Glomerular endothelial cell (primary cell): Measurements from ENCODE around the gene RBM10. TPM values are rescaled to one million over a fixed set of nuclear protein-coding genes. Genes with fewer than 3 reads are reported as not detected.

Source experiments
- DNase-seq: peaks from one replicate; pipeline ENCODE4 v3.0.0-alpha.2; 2011; ENCODE audit warnings: low read depth, low spot score; ENCODE audit errors: extremely low read depth
- total RNA-seq: library from RNA; depleted of rRNA; stranded (reverse); fragments of >200 nt; gene quantifications from 2 replicates; pipeline ENCODE4 v1.2.3, GENCODE V29; 2015

RBM10 gene
- total RNA-seq, 1 donor from 2014 or later: 44.2 TPM

DNA sequence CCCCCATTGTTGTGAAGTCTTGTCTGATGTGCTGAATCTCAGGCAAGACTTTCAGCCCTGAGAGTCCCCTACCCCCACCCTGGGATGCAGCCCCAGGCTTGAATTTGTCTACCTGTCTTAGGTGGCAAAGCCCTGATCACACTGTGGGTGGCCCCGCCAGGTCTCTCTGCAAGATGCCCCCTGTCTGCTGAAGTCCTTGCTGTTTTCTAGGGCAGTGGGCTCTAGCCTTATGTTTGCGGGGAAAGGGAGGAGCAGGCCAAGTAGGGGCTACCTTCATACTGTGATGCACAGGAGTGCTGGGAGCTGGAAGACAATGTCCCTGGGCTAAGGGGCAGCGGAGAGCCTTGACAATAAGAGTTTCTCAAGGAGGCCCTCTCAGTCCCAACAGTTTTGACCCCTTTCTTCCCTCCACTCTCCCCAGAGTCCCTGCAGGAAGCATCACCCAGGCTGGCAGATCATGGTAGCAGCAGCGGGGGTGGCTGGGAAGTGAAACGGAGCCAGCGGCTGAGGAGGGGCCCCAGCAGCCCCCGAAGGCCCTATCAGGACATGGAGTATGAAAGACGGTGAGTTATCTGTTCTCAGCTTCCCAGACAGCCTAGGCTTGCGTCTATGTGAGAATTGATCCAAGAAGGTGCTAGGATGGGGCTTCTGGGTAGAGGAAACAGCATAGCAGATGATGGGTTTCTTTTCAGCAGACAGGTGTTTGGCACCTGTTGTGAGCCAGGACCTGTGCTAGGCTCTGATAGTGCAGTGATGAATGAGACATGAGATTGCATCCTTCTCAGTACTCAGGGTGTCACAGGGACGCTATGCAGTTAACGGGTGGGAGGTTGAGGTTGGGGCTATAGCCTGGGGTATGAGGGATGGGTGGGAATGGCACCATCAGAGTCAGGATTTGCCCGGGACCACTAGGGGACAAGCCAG, 2.2 kb downstream of the RBM10 start:
- DNase-seq: no peak

DNA sequence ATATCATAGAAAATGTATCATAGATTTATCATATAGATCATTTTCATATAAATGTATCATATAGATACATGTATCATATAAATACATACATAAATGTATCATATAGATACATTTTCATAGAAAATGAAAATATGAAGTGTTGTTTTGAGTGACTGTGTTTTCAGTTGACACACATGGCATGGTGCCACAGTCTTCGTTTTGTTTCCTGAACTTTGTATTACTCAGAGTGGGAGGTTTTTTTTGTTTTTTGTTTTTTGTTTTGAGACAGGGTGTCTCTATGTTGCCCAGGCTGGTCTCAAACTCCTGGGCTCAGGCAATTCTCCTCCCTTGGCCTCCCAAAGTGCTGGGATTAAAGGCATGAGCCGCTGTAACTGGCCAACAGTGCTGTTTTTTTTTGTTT, 3.9 kb downstream of the RBM10 start:
- no peak for DNase-seq

DNA sequence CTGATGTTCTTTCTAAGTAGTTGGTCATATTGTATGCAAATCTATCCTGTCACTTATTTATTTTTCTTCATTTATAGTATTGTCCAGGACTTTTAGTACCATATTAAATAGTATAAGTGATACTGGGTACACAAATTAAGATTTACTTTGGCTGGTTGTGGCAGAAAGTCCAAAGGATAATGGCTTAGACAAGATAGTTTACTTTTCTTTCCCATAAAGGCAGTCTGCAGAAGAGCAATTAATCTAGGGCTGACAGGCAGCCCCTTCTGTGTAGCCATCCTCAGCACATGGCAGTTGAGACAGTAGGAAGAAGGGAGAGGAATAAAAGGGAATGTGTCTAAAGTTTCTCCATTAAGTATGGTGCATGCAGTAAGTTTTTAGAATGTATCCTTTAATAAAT, 6.4 kb downstream of the RBM10 start:
- DNase-seq: no peak

DNA sequence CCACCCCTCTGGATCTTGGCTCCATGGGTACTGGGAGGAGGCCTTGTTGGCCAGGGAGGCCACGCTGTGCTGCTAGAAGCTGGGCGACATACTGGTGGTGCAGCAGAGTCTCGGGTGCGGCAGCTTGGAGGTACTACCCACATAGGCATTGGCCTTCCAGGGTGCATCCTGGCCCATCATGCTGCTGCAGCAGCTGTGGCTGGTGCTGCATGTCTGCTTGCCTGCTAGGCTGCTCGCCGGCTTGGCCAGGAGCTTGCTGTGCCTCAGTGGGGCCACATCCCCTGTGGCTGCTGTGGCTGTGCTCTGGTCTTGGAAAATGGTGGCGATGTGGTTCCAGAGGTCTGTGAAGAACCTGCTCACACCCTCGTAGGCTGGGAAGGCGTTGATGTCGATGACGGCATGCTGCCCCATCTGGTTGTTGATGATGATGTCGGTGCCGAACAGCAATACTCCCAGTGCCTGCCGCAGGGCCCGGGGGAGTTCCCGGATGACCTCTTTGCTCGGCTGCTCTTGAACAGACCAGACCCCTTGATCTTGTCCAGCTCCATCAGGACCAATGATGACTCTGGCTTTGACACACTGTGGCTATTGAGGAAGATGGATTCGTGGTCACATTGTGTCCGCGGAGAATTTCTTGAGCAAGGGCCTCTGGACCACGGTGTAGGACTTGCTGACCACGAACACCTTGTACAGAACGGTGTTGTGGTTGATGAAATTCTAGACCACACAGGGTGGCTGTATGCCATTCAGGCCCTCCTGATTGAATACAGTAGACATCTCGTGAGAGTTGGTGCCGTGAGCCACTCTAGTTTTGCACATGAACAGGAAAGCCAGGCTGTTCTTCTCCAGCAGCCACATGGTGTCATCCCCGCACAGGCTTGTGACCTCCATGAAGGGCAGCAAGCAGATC, 11.8 kb downstream of the RBM10 start:
- no peak for DNase-seq

DNA sequence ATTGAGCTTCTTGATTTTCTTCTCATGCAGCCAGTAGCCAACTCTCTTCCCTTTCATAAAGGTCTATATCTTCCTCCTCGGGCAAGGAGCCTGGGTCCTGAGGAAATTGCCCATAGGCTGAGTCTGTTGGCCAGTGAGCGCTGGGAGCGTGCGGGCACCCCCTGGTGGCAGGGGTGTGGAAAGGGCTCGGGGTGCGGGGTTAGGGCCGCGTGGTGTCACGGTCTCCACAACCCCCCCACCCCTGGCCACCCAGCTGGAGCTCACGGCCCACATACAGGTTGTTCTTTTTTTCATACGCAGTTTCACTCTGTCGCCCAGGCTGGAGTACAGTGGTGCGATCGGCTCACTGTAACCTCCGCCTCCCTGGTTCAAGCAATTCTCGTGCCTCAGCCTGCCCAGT, 13.1 kb downstream of the RBM10 start:
- no peak for DNase-seq

DNA sequence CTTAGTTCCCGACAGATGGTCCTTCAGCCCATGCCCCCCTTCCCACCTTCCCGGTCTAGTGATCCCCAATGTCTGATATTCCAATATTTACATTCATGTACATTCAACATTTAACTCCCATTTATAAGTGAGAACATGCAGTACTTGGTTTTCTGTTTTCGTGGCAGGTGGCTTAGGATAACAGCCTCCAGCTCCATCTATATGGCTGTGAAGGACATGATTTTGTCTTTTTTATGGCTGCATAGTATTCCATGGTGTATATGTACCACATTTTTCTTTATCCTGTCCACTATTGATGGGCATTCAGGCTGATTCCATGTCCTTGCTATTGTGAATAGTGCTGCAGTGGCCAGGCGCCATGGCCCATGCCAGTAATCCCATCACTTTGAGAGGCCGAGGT, 13.8 kb downstream of the RBM10 start:
- no peak for DNase-seq

DNA sequence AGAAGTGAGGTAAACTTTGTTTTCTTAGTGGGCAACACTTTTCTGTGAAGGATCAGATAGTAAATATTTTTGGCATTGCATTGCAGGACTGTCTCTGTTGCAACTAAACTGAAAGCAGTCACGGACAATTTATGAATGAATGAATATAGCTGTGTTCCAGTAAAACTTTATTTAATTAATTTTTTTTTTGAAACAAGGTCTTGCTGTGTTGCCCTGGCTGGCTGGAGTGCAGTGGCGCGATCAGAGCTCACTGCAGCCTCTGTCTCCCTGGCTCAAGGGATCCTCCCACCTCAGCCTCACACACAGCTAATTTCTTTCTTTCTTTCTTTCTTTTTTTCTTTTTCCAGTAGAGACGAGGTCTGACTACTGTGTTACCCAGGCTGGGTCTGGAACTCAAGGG, 15.8 kb downstream of the RBM10 start:
- DNase-seq: no peak

DNA sequence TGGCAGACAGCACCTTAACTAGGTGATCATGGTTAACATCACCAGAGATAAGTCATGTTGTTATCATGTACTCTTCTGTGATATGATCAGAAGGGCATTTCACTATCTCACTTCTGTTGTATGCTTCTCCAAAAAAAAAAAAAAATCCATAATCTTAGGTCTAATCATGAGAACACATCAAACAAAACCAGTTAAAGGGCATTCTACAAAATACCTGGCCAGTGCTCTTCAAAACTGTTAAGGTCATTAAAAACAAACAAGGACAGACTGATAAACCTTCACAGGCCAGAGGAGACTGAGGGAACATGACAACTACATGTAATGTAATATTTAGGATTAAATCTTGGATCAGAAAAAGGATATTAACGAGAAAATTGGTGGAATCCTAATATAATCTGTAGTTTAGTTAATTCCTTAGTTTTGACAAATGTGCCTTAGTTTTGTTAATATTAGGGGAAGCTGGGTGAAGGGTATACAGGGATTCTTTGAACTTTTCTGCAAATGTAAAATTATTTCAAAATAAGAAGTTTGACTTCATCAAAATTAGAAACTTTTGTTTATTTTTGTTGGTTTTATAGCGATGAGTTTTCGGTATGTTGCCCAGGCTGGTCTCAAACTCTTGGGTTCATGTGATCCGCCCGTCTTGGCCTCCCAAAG, 18.0 kb downstream of the RBM10 start:
- no peak for DNase-seq

DNA sequence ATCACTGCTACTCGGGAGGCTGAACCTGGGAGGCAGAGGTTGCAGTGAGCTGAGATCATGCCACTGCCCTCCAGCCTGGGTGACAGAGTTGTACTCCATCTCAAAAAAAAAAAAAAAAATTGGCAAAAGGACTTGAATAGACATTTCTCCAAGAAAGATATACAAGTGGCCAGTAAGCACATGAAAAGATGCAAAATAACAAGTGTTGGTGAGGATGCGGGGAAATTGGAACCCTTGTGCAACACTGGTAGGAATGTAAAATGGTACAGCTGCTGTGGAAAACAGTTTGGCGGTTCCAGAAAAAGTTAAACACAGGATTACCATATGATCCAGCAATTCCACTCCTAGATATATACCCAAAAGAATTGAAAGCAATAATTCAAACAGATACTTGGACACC, 19.4 kb downstream of the RBM10 start:
- DNase-seq: no peak

DNA sequence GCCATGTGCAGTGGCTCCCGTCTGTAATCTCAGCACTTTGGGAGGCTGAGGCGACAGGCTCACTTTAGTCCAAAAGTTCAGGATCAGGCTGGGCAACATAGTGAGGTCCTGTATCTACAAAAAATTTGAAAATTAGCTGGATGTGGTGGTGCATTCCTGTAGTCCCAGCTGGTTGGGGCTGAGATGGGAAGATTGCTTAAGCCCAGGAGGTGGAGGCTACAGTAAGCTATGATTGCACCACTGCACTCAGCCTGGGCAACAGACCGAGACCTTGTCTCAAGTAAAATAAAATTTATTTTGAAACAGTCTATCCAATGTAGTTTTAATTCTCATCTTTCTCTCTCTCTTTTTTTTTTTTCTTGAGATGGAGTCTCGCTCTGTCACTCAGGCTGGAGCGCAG, 21.1 kb downstream of the RBM10 start:
- DNase-seq: no peak

DNA sequence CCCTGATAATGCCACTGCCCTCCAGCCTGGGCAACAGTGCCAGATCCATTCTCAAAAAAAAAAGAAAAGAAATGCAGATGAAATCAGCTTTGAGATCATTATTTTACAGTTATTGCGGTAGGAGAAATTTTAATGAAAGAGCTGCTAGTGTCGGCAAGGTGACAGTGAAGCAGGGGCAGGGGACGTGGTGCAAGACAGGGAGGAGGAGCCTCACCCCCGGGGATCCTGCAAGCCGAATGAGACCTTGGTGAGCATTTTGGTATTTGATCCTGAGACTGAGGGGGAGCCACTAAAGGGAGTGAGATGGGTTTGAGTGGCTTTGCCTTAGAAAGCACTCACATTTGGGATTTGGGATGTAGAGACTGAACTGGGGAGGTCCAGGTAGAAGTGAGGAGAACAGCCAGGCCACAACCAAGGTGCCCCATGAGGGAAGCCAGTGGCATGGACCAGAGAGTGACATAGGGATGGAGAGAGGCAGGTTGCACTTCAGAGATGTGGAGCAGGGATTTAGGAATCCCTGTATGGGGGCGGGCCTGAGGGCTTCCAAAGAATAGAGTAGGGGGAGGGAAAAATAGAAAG, 23.6 kb downstream of the RBM10 start:
- DNase-seq: no peak

DNA sequence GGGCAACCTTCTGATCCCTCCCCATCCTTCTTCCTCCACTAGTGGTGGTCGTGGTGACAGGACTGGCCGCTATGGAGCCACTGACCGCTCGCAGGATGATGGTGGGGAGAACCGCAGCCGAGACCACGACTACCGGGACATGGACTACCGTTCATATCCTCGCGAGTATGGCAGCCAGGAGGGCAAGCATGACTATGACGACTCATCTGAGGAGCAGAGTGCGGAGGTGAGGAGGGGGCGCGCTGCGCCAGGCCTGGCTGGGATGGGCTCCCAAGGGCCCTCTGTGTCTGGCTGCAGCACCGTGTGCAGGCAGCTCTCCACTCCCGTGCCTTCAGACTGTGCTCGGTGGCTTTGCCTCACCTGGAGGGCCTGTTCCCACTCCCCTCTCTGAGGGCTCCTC, 24.3 kb downstream of the RBM10 start:
- DNase-seq: no peak

DNA sequence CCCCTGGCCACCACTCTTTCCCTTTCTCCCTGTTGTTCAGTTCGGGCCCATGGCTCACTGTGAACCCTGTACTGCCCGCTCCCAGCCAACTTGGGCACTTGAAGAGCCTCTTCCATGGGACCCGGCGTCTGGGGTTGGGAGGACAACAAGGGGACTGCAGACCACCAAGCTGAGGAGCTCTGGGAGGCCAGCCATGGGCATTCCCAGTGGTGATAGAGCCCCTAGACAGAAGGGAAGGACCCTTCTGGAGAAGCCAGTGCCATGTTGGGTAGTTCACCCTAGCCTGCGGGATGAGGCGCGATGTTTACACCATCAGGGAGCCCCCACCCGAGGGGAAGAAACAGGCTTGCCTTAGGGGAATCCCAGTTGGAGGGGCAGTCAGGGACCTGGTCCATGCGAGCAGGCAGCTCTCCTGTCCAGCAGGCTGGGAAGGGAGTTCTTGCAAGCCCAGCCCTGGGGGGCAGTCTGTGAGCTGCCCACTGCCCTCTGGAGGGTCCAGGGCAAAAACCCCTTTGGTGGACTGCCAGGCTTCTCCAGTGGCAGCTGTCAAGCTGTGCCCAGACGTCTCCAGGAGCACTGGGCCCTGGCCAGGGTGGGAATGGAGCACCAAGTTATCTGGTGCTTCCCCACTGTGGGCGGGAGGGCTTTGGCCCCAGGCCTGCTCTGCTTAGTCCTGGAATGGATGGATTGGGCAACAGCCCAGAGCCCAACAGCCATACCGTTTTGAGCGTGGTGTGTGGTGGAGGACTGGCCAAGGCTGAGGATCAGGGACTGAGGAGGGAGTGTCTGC, 24.9 kb downstream of the RBM10 start:
- no peak for DNase-seq

DNA sequence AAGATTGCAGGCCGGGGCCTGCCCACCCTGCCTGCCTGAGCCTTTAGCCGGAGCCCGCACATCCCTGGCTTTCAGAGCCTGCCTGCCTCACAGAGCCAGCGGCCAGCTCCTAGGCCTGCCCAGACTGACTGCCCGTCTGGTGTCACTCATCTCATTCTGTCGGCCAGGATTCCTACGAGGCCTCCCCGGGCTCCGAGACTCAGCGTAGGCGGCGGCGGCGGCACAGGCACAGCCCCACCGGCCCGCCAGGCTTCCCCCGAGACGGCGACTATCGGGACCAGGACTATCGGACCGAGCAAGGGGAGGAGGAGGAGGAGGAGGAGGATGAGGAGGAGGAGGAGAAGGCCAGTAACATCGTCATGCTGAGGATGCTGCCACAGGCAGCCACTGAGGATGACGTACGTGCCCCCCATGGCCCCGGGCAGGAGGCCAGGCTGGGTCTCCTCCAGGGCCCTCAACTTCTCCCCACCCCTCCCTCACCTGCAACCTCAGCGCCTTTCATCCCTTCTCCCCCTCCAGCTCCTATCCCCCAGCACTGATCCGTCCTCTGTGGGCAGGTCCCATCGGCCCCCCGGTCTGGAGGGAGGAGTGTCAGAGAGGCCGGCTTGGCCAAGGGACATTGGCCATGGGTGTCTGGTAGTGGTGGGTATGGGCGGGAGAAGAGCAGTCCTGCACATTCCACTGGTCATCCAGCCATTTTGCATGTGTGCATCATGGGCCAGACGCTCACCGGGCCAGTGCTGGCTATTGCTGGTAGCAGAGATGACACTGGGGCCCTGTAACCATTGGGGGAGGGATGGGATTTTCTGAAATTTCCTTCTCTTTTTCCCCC, 26.1 kb downstream of the RBM10 start:
- no peak for DNase-seq

DNA sequence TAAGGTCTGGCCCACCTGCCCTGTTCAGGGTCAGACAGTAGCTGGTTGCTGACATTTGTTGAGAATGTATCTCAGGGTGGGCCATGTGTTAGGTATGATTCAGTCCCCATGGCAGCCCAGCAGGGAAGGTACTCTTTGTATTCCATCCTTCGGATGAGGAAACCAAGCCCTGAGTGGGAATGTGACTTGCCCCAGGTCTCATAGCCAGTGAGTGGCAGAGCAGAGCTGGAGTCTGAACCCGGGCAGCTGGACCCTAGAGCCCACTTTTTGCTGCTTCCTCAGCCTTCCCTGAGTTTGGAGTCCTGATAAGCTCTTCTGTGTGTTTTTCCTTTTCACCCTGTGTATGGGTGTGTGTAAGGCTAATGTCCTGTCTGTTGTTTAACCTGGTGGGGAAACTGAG, 27.0 kb downstream of the RBM10 start:
- no peak for DNase-seq

DNA sequence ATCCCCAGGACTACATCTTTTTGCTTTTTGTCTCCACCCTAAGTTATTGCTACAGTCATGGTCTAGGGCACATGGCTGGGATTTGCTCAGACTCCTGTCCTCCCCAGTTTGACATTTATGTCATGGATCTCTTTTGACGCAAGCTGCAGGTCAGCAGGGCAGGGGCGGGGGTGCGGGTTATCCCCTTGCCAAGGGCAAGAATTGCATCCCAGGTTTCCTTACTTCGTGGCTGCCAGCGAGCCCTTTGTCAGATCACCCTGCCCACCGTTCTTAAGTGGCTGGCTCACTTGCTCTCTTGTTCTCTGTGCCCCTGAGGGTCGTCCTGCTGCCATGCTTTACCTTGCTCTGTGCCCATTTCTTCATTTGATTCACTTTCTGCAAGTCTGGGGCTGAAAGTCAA, 27.5 kb downstream of the RBM10 start:
- DNase-seq: no peak

DNA sequence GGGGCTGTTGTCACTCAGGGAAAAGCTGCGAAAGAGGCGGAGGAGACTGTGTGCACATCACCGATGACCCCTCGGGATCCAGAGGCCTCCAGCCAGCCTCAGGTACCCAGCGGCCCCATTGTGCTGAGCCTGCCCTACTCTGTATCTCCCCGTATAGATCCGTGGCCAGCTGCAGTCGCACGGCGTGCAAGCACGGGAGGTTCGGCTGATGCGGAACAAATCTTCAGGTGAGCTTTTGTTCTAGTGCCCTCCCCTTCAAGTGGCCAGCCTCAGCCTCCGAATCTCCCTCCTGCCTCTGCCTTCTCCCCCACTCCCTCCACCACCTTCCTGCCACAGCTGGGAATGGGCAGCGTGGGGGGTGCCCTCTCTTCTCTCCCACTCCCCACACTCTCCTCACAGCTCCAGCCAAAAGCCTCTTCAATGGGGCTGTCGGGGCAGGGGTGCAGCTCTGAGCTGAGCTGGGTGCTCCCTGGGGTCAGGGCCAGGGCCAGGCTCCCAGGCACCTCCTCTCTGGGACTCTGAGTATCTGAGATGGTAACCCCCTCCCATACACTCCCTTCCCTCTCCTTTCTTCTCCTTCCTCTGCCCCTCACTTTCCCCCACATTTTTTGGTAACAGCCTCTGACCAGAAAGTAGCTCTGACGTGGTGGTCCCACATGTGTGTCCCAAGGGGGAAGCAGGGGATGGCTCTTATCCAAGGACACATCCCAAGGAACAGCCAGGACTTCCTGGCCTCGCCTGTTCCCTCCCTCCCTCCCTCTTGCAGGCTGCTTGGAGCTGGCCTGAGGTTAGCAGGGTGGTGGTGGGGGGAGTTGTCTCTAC, 28.2 kb downstream of the RBM10 start:
- no peak for DNase-seq

DNA sequence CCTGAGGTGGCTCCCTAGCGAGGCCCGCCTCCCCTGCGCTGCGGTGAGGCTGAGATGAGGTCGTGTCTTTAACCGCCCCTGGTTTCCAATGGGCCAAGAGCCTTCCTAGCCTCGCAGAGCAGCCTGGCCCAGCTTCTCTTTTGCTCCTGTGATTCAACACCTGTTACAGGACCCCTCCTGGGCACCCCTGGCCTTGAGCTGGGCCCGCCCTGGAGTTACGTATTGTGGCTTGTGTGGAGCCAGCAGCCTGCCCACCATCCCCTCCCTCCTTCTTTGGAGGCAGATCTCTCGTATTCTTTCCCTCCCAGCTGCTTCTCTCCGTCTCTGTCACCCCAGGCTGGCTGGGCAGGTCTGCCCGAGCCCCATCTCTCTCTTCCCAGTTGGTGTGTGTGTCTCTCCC, 29.4 kb downstream of the RBM10 start:
- DNase-seq: no peak
